Measurements from ENCODE around the gene ACTR3.

The ACTR3 gene

DNA sequence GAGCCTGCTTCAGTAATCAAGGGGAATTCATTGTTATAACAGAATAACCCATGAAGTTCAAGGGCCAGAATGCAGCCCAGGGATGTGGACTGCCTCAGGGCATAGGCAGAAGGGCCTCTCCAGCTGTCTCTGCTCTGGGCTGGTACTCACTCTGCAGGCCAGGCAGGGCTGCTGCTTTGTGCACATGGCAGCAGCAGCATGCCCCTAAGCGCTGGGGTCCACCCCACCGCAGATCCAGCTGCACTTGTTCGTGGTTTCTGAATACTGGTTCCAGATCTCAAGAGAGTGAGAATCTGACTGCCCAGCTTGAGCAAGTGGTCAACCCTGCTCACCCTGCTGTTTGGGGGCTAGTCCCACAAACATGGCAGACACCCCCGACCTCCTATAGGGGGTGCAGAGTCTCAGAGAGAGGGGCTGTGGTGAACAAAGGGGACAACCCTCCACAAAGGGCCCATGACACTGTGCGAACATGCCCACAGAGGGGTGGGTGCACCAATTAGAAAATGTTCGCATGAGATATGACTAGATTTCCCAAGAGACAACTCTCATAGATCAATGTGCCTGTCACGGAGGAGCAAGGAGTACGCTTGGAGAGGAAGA, 87.3 kb downstream of the ACTR3 start:
- no peak for DNase-seq (ENCODE audit: low spot score)
- TF ChIP-seq, protein P1, sequence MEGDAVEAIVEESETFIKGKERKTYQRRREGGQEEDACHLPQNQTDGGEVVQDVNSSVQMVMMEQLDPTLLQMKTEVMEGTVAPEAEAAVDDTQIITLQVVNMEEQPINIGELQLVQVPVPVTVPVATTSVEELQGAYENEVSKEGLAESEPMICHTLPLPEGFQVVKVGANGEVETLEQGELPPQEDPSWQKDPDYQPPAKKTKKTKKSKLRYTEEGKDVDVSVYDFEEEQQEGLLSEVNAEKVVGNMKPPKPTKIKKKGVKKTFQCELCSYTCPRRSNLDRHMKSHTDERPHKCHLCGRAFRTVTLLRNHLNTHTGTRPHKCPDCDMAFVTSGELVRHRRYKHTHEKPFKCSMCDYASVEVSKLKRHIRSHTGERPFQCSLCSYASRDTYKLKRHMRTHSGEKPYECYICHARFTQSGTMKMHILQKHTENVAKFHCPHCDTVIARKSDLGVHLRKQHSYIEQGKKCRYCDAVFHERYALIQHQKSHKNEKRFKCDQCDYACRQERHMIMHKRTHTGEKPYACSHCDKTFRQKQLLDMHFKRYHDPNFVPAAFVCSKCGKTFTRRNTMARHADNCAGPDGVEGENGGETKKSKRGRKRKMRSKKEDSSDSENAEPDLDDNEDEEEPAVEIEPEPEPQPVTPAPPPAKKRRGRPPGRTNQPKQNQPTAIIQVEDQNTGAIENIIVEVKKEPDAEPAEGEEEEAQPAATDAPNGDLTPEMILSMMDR (IDR thresholded peaks at IDR 0.05; ENCODE audit: borderline replicate concordance, control extremely low read depth, extremely low read depth, insufficient read depth, missing control alignments), result no peak
- in situ Hi-C loops (cut with MboI; ENCODE audit: low sequenced_read_pairs, unreplicated experiment), result no loop called here

DNA sequence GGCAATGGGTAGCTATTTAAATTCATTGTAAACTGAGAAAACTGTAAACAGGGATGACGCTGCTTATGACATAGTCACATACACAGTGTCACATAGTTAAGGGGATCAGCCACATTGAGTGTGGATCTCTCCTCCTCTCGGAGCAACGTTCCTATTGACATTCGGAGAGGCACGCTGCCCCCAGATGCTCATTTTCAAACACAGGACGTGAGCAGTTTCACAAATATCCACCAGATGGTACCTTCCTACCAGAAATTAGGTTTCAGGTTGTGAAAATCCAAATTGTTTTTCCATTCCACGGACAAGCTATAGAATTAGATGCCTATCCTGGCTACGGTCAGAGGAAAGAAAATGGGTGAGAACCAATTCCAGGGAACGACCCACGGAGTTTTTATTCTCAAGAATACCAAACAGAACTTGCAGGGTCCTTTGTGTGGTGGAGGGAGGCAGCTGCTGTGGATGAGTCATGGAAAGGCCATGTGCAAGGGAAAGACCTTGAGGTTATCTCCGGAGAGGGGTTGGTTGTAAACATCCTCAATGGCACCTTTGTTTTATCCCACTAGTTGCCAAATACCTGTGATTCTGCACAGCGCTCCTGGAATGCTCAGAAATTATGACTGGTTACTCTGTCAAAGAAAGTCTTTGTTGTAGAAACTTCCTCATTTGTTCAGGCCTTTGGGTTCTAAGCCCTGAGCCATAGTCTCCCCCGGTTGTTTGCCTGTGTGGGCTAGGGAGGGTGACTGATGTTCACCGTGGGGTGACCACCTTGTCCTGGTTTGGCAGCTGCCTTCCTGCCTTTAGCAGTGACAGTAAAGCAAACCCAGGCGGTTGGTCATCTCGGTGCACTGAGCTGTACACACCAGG, 88.0 kb downstream of the ACTR3 start:
- in situ Hi-C loops (cut with MboI; ENCODE audit: low sequenced_read_pairs, unreplicated experiment), result no loop called here
- peak; percentile 38 for DNase-seq (ENCODE audit: low spot score)

DNA sequence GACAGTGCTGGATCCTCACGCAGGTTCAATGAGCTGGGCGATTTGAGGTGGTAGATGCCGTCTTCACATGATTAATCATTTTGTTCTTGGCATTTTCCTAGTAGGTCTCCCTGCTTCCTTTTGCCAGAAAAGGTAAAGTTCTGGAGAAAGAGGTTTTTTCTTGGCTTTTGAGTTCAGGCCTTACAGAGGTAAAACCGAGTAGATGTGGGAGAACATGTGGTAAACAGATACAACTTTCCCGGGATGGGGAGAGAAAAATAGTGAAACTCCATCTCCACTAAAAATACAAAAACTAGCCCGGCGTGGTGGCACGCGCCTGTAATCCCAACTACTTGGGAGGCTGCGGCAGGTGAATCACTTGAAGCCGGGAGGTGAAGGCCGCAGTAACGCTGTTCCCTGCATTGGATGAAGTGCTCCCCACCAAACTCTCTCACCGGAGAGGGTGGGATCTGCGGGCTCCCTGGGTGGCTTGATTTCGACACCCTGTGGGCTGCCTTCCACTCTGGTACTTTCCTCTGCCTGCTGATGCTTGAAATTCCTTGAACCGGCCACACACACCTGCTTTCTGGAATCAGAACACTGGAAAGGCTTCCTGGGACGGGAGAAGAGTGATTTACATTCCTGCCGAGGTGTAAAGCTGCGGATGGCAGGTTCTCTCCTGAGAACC, 88.8 kb downstream of the ACTR3 start:
- TF ChIP-seq, protein P1 (IDR thresholded peaks at IDR 0.05; ENCODE audit: borderline replicate concordance, control extremely low read depth, extremely low read depth, insufficient read depth, missing control alignments), result no peak
- DNase-seq (ENCODE audit: low spot score), result no peak
- in situ Hi-C loops (cut with MboI; ENCODE audit: low sequenced_read_pairs, unreplicated experiment), result no loop called here

More for the DNA sequence above, 88.0 kb downstream of the ACTR3 start:
- TF ChIP-seq, protein P1 (IDR thresholded peaks at IDR 0.05; ENCODE audit: borderline replicate concordance, control extremely low read depth, extremely low read depth, insufficient read depth, missing control alignments), result no peak

DNA sequence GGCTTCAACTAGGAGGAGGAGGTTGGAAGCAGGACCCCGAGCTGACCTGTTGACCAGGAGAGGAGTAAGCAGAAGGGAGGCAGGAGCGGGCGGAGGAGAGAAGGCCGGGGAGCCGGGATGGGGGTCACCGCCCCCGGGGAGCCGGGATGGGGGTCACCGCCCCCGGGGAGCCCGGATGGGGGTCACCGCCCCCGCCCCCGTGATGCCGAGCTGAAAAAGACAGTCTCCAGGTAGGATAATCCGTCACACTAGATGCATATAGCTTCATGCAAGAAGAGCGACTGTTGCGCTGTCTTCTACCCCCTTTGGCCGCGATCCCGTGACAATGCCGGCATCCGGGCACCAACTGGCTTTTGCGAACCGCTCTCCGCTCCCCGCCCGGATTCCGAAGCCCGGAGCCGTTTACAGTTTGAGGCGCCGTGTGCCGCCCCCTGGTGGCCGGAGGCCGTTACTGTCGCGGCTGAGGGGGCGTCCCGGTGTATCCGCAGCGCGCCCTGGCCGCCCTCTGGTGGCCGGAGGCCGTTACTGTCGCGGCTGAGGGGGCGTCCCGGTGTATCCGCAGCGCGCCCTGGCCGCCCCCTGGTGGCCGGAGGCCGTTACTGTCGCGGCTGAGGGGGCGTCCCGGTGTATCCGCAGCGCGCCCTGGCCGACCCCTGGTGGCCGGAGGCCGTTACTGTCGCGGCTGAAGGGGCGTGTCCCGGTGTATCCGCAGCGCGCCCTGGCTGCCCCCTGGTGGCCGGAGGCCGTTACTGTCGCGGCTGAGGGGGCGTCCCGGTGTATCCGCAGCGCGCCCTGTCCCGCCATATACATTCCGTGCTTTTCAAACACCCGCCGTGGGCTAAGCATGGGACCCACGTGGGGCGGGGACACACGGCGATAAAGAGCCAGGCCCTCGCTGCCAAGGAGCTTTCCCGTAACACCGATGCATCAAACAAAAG, 89.6 kb downstream of the ACTR3 start:
- peak; percentile 70 for DNase-seq (ENCODE audit: low spot score)

DNA sequence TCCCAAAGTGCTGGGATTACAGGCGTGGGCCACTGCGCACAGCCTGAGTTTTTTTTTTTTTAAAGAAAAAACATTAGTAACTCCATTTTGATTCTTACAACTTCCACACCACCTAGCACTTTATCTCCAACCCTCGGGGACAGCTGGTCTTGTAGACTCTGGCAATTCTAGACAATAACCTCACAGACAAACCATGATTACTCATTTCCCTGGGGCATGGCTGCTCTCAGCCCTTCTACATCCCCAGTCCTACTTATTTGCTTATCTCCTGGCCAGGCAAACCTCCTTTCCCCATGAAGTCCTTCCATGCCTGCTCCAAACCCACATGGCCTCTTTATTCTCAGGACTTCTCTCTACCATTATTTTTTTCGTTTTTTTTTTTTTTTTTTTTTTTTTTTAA, 91.1 kb downstream of the ACTR3 start:
- in situ Hi-C loops (cut with MboI; ENCODE audit: low sequenced_read_pairs, unreplicated experiment), result no loop called here
- no peak for DNase-seq (ENCODE audit: low spot score)

More for the DNA sequence above, 89.6 kb downstream of the ACTR3 start:
- in situ Hi-C loops (cut with MboI; ENCODE audit: low sequenced_read_pairs, unreplicated experiment), result no loop called here
- TF ChIP-seq, protein P1 (IDR thresholded peaks at IDR 0.05; ENCODE audit: borderline replicate concordance, control extremely low read depth, extremely low read depth, insufficient read depth, missing control alignments), result peak; percentile 19

More for the DNA sequence above, 91.1 kb downstream of the ACTR3 start:
- TF ChIP-seq, protein P1 (IDR thresholded peaks at IDR 0.05; ENCODE audit: borderline replicate concordance, control extremely low read depth, extremely low read depth, insufficient read depth, missing control alignments), result no peak
